ENCODE measurements around the gene MYH7.

The MYH7 gene

DNA sequence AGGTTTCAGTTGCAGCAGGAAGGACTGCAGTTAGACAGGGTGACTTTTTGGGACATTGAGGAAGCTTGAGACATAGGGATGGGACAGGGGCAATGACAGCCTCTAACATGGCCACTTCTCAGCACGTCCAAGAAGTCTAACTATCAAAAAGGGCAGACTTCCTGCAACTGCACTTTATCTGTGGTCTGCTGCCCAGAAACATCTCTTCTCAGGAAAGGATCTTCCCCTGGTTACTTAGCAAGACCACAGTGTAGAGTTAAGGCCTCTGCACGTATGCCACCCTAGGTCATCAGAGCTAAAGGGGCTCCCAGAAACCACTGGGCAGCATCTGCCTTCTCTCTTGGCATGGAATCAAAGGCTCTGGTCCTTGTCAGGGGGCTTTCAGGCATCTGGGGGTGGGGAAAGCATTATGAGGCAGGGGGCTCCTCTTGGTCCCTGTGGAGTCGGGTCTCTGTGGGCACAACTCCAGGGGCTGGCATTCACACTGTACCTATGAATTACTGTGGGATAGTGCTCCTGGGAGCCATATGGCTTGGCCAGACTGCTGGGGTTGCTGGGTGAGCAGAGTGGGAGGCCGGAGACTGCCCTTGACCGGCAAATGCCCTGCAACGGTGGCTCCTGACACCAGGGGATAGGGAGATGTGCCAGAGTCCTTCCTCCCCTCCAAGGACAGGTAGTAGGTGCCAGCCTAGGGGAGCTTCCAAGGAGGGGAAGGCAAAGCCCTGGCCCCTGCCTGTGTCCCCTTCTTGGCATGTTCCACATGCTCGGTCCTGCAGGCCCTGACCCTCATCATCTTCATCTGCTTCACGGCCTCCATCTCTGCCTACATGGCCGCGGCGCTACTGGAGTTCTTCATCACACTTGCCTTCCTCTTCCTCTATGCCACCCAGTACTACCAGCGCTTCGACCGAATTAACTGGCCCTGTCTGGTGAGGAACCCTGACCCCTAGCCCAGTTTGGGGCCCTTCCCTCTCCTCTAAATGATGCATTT is 57.6 kb downstream of the MYH7 start:
- H2AFZ ChIP-seq (ENCODE audit: low read length, unreplicated experiment), result no peak overlapping the region
- H3K79me2 ChIP-seq (ENCODE audit: control insufficient read depth, insufficient read depth, low read length, unreplicated experiment), result no peaks in the 10 kb centered on the region
- H3K4me3 ChIP-seq (ENCODE audit: low read depth, low read length), result no peak overlapping the region
- no peaks in the 10 kb centered on the region for H3K4me1 ChIP-seq (ENCODE audit: control insufficient read depth, insufficient read depth, low read length, unreplicated experiment)
- peaks cover 26% of the 10 kb centered on the region for H3K27me3 ChIP-seq (ENCODE audit: insufficient read depth, low read length)
- H3K27ac ChIP-seq (ENCODE audit: low read depth, low read length), result no peak overlapping the region
- H3K36me3 ChIP-seq (ENCODE audit: insufficient read depth, low read length), result no peaks in the 10 kb centered on the region

DNA sequence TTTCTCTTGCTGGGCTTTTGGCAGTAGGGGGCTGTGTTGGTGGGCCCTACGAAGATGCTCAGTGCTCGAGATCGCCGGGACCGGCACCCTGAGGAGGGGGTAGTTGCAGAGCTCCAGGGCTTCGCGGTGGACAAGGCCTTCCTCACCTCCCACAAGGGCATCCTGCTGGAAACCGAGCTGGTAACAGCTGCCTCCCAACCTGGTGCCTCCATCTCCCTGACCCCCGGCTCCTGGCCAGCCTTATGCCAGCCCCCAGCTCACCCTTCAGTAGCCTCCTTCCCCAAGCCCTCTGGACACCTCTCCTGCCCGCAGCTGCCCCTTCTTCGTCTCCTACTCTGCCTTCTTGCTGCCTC is 58.3 kb downstream of the MYH7 start:
- peaks cover 21% of the 10 kb centered on the region for H3K27me3 ChIP-seq (ENCODE audit: insufficient read depth, low read length)
- no peak overlapping the region for H2AFZ ChIP-seq (ENCODE audit: low read length, unreplicated experiment)
- H3K79me2 ChIP-seq (ENCODE audit: control insufficient read depth, insufficient read depth, low read length, unreplicated experiment), result no peaks in the 10 kb centered on the region
- no peaks in the 10 kb centered on the region for H3K4me1 ChIP-seq (ENCODE audit: control insufficient read depth, insufficient read depth, low read length, unreplicated experiment)
- H3K27ac ChIP-seq (ENCODE audit: low read depth, low read length), result no peak overlapping the region
- H3K4me3 ChIP-seq (ENCODE audit: low read depth, low read length), result no peak overlapping the region
- no peaks in the 10 kb centered on the region for H3K36me3 ChIP-seq (ENCODE audit: insufficient read depth, low read length)

DNA sequence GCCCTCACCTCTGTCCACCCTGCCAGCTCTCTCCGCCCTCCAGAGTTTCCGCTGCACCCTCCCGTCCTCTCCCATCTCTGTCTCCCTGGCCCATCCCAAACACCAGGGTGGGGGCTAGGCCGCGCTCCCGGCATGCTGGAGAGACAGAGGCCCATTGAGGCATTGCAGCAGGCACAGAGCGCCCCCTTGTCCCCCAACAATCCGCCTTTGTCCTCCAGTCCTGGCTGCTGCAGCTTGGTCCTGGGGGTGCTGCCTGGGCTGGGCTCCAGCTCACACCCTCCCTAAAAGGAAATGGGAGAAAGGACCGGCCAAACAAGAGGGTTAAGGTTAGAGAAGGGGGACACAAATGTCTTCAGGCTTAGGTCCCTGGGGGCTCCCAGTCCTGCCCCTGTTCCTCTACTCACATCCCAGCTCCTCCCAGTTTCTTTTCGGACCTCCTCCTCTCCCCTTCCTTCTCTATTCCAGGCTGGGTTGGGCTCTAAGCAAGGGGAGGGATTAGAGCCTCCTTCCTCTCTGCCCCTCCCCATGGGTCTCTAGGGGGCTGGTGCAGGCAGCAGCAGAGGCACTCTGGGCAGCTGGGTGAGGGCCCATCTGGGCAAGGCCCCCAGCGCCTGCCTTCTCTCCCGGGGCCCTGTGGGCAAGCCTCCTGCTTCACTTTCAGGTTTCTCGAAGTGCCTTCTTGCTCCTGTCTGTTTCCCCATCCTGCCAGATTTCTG is 58.8 kb downstream of the MYH7 start, which contains the start of gene CMTM5:
CMTM5 (plus strand) TSS at position 565 of the 716 bp plus-strand sequence. CDS start 206 bp downstream, outside the sequence.
- Histone ChIP-seq H2AFZ (ENCODE audit: low read length, unreplicated experiment) (no peak within 1 kb of the TSS), H3K36me3 (ENCODE audit: insufficient read depth, low read length) (no peaks in the 10 kb centered on the region), H3K79me2 (ENCODE audit: control insufficient read depth, insufficient read depth, low read length, unreplicated experiment) (no peaks in the 10 kb centered on the region), H3K4me3 (ENCODE audit: low read depth, low read length) (no peak within 1 kb of the TSS), H3K4me1 (ENCODE audit: control insufficient read depth, insufficient read depth, low read length, unreplicated experiment) (no peaks in the 10 kb centered on the region), H3K27ac (ENCODE audit: low read depth, low read length) (no peak within 1 kb of the TSS), H3K27me3 (ENCODE audit: insufficient read depth, low read length) (peaks cover 16% of the 10 kb centered on the region)

DNA sequence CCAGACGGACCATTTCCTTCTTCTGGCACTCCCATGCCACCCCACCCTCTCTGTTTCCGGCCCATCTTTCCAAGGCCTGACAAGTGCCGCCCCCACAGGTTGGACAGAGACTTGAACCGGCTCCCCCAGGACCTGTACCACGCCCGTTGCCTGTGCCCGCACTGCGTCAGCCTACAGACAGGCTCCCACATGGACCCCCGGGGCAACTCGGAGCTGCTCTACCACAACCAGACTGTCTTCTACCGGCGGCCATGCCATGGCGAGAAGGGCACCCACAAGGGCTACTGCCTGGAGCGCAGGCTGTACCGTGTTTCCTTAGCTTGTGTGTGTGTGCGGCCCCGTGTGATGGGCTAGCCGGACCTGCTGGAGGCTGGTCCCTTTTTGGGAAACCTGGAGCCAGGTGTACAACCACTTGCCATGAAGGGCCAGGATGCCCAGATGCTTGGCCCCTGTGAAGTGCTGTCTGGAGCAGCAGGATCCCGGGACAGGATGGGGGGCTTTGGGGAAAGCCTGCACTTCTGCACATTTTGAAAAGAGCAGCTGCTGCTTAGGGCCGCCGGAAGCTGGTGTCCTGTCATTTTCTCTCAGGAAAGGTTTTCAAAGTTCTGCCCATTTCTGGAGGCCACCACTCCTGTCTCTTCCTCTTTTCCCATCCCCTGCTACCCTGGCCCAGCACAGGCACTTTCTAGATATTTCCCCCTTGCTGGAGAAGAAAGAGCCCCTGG is 59.8 kb downstream of the MYH7 start:
- Histone ChIP-seq H3K27me3 (ENCODE audit: insufficient read depth, low read length) (peaks cover 13% of the 10 kb centered on the region), H2AFZ (ENCODE audit: low read length, unreplicated experiment) (no peak overlapping the region)

DNA sequence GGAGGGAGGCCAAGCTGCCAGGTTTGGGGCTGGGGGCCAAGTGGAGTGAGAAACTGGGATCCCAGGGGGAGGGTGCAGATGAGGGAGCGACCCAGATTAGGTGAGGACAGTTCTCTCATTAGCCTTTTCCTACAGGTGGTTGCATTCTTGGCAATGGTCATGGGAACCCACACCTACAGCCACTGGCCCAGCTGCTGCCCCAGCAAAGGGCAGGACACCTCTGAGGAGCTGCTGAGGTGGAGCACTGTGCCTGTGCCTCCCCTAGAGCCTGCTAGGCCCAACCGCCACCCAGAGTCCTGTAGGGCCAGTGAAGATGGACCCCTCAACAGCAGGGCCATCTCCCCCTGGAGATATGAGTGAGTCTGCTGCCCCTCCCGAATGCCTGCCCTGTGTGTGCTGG is 62.4 kb downstream of the MYH7 start:
- Histone ChIP-seq H3K36me3 (ENCODE audit: insufficient read depth, low read length) (no peaks in the 10 kb centered on the region), H3K79me2 (ENCODE audit: control insufficient read depth, insufficient read depth, low read length, unreplicated experiment) (no peaks in the 10 kb centered on the region), H3K4me3 (ENCODE audit: low read depth, low read length) (no peak overlapping the region), H3K27me3 (ENCODE audit: insufficient read depth, low read length) (peaks cover 22% of the 10 kb centered on the region), H3K4me1 (ENCODE audit: control insufficient read depth, insufficient read depth, low read length, unreplicated experiment) (no peaks in the 10 kb centered on the region), H2AFZ (ENCODE audit: low read length, unreplicated experiment) (no peak overlapping the region), H3K27ac (ENCODE audit: low read depth, low read length) (no peak overlapping the region)

More for the DNA sequence above, 59.8 kb downstream of the MYH7 start:
- Histone ChIP-seq H3K4me3 (ENCODE audit: low read depth, low read length) (no peak overlapping the region), H3K4me1 (ENCODE audit: control insufficient read depth, insufficient read depth, low read length, unreplicated experiment) (no peaks in the 10 kb centered on the region), H3K36me3 (ENCODE audit: insufficient read depth, low read length) (no peaks in the 10 kb centered on the region), H3K79me2 (ENCODE audit: control insufficient read depth, insufficient read depth, low read length, unreplicated experiment) (no peaks in the 10 kb centered on the region), H3K27ac (ENCODE audit: low read depth, low read length) (no peak overlapping the region)

DNA sequence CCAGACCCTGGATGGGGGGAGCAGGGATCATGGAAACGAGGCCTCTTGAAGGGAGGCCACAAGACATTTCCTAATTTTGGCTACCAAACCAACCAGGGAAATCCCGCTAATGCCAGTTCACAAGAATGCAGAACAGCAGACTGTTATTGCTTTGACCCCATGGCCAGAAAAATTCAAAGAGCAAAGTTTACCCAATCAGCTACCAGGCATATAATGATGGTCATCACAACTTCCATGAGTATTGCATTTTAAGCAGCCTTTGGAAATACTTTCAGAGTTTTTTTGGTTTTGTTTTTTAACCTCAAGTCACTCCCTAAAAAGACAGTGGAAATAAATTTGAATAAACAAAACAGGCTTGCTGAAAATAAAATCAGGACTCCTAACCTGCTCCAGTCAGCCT is 63.0 kb downstream of the MYH7 start, which contains the start of gene IL25:
IL25 (plus strand) TSS at position 301 of the 400 bp plus-strand sequence.
- Histone ChIP-seq H3K27me3 (ENCODE audit: insufficient read depth, low read length) (peaks cover 22% of the 10 kb centered on the region), H3K27ac (ENCODE audit: low read depth, low read length) (no peak within 1 kb of the TSS), H2AFZ (ENCODE audit: low read length, unreplicated experiment) (no peak within 1 kb of the TSS), H3K36me3 (ENCODE audit: insufficient read depth, low read length) (no peaks in the 10 kb centered on the region), H3K4me3 (ENCODE audit: low read depth, low read length) (no peak within 1 kb of the TSS), H3K79me2 (ENCODE audit: control insufficient read depth, insufficient read depth, low read length, unreplicated experiment) (no peaks in the 10 kb centered on the region), H3K4me1 (ENCODE audit: control insufficient read depth, insufficient read depth, low read length, unreplicated experiment) (no peaks in the 10 kb centered on the region)

DNA sequence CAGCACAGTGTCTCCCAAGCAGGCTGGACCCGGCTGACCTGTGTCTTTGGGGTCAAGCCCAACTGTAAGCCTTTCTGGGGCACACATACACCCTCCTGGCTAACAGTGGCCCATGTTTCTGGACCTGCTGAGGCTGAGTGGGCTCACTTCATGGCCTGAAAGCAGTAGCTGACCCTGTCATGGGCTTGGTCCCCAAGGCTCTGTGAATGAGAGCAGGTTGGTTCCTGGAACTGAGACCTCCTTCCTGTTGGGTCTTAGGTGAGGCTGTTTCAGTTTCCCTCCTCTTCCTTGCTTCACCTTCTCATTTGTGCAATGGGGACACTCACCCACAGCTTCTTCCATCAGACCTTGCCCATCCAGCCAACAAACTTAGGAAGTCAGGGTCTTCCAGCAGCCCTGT is 63.6 kb downstream of the MYH7 start:
- H3K27ac ChIP-seq (ENCODE audit: low read depth, low read length), result no peak overlapping the region
- H2AFZ ChIP-seq (ENCODE audit: low read length, unreplicated experiment), result no peak overlapping the region
- no peaks in the 10 kb centered on the region for H3K79me2 ChIP-seq (ENCODE audit: control insufficient read depth, insufficient read depth, low read length, unreplicated experiment)
- H3K27me3 ChIP-seq (ENCODE audit: insufficient read depth, low read length), result peaks cover 22% of the 10 kb centered on the region
- no peaks in the 10 kb centered on the region for H3K36me3 ChIP-seq (ENCODE audit: insufficient read depth, low read length)
- peaks cover under 1% of the 10 kb centered on the region for H3K4me1 ChIP-seq (ENCODE audit: control insufficient read depth, insufficient read depth, low read length, unreplicated experiment)
- no peak overlapping the region for H3K4me3 ChIP-seq (ENCODE audit: low read depth, low read length)

DNA sequence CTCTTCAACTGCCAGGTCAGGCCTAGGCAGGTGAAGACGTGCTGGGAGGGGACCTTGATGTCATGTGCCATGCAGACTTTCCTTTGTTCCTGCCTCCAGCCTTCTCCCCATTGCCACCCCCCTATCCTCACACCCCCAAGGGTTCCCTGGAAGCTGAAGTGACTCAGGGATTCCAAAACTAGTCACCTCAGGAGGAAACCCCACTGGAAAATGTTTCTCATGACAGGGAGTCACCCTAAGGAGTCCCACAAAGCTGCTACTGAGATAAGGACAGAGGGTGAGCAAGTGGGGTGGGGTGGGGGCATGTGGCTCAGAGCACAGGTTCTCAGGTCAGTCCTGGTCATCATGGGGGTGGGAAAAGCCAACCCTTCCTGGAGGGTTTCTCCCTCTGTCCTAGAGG is 65.2 kb downstream of the MYH7 start:
- Histone ChIP-seq H3K27me3 (ENCODE audit: insufficient read depth, low read length) (peaks cover 22% of the 10 kb centered on the region), H3K27ac (ENCODE audit: low read depth, low read length) (no peak overlapping the region), H3K36me3 (ENCODE audit: insufficient read depth, low read length) (no peaks in the 10 kb centered on the region), H3K4me1 (ENCODE audit: control insufficient read depth, insufficient read depth, low read length, unreplicated experiment) (peaks cover 5% of the 10 kb centered on the region), H2AFZ (ENCODE audit: low read length, unreplicated experiment) (no peak overlapping the region), H3K79me2 (ENCODE audit: control insufficient read depth, insufficient read depth, low read length, unreplicated experiment) (no peaks in the 10 kb centered on the region), H3K4me3 (ENCODE audit: low read depth, low read length) (no peak overlapping the region)

DNA sequence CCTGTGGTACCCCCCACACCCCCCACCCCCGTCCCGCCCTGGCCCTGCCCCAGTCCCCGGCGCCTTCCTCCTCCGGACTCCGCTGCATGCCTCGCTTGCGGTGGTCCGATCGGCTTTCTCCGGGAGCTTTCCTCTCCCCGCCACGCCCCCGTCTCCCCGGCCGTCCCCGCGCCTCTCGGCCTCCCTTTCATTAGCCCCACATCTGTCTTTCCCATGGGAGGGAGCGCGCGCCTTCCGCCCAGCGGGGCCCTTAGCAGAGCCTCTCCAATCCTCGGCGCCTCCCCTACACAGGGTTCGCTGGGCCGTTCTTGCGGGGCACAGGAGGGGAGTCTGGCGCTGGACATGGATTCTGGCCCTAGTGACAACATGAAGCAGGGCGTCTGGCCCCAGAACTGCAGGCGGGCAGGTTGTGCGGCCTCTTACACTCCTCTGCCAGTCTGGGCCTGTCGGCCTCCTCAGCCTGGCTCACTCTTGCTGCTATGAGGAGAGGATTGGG is 69.0 kb downstream of the MYH7 start:
- Histone ChIP-seq H3K4me3 (ENCODE audit: low read depth, low read length) (peak overlapping the region; percentile 75), H3K27ac (ENCODE audit: low read depth, low read length) (no peak overlapping the region)

DNA sequence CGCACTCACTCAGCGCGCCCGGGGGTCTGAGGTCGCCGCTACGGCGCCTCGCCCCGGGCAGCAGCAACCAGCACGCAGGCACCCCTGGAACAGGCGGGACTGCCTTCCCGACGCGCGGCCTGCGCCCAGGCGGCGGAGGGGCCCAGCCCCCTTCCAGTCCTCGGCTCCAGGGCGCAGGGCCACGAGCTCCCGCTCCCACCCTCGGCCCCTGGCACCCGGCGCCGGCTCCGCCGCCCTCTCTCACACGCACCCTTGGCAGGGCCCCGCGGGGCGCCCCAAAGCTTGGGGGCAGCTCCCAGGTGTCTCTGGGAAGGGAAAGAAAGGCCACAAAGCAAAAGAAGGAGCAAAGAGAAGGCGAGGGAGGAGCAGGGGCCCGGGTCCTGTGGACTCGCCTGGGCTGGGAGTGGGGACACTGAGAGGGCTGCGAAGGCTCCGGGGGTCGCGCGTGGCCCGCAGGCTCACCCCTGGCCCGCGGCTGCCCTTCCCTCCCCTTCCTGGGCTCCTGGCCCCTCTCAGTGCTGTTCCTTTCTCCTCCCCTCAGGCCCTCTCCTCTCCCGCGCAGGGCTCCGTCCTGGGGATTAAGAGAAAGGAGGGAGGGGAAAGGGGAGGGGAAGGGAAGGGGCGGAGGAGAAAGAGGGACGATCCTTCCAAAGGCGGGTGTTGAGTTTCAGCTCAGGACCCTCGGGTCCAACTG is 69.6 kb downstream of the MYH7 start:
- Histone ChIP-seq H2AFZ (ENCODE audit: low read length, unreplicated experiment) (peak overlapping the region; percentile 19), H3K27ac (ENCODE audit: low read depth, low read length) (peak overlapping the region; percentile 54; the same call in 1 of the 2 replicates), H3K27me3 (ENCODE audit: insufficient read depth, low read length) (peaks cover 17% of the 10 kb centered on the region), H3K79me2 (ENCODE audit: control insufficient read depth, insufficient read depth, low read length, unreplicated experiment) (peaks cover 16% of the 10 kb centered on the region), H3K4me1 (ENCODE audit: control insufficient read depth, insufficient read depth, low read length, unreplicated experiment) (peaks cover 16% of the 10 kb centered on the region), H3K36me3 (ENCODE audit: insufficient read depth, low read length) (no peaks in the 10 kb centered on the region), H3K4me3 (ENCODE audit: low read depth, low read length) (peak overlapping the region; percentile 75)

More for the DNA sequence above, 69.0 kb downstream of the MYH7 start:
- Histone ChIP-seq H3K27me3 (ENCODE audit: insufficient read depth, low read length) (peaks cover 22% of the 10 kb centered on the region), H3K4me1 (ENCODE audit: control insufficient read depth, insufficient read depth, low read length, unreplicated experiment) (peaks cover 16% of the 10 kb centered on the region), H2AFZ (ENCODE audit: low read length, unreplicated experiment) (peak overlapping the region; percentile 39), H3K36me3 (ENCODE audit: insufficient read depth, low read length) (no peaks in the 10 kb centered on the region), H3K79me2 (ENCODE audit: control insufficient read depth, insufficient read depth, low read length, unreplicated experiment) (peaks cover 16% of the 10 kb centered on the region)
